GM19395 (cell line): Measurements from ENCODE around the gene KIF2C.
A peak's percentile ranks its signal among the peaks of the same experiment; 100 is the strongest.
"Not testable (repeated sequence)": the region's sequence is repeated elsewhere in the genome, so short reads cannot be mapped to it uniquely, and the experiment has no call there.

ENCODE experiments used
- ATAC-seq: cut with Tn5 transposase; IDR thresholded peaks from one replicate; pipeline ENCODE4 v1.9.1; 2021; ENCODE audit warnings: mild to moderate bottlenecking, moderate library complexity; ENCODE audit not compliant: unreplicated experiment

The KIF2C gene

GRCh38 chr1:44718091-44718490, 21.5 kb upstream of the KIF2C start:
- ATAC-seq, result no peak

- no peak for ATAC-seq
These were observed 20.3 kb upstream of the KIF2C start for GRCh38 chr1:44719318-44719717.

DNA sequence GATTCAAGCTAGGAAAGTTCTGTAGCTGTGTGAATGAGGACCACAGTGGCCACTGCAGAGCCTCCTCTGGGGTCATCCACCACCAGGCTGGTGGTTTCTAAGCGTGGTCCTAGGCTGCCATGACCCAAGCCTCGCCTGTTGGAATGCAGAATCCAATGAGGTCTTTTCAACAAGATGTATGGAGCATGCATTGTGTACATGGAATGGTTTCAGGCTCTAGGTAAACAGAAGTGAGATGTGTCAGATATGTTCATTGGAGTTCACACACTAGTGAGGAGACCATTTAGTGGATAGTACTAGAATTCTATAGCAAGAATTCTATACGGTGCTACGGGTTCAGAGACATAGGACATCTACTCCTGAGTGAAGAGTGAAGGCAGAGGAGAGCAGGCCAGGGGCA, 19.4 kb upstream of the KIF2C start:
- no peak for ATAC-seq

DNA sequence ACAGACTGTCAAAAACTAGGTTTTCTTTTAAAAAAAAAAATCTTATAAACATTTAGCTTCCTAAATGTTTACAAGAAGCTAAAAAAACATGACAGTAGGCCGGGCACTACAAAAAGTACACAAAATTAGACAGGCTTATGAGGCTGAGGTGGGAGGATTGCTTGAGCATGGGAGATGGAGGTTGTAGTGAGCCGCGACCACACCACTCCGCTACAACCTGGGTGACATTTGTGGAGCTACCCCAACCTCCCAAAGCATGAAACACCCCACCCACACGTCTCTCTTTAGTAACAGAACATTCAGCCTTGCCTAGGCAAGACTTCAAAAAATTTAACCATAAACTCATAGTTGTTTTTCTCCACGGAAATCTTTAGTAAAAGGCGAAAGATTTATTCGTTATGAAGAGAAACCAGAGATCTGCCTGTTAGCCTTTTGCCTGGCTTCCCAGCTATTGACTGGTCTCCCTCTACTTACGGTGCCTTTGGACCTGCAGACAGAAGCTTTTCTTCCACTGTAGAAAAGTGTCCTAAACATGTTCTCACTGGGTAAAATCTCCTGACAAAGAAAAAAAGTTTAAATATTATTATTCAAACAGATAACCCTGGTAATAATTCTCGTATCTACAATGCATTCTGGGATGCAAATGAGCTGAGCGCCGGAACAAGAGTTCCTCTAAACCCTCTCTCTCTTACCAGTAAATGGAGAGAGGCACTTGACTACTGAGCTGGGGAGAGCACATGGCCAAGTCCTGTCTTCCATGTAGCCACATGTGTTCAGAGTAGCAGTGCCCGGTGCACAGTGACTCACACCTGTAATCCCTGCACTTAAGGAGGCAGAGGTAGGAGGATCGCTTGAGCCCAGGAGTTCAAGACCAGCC, 17.9 kb upstream of the KIF2C start:
- peak; percentile 78 for ATAC-seq

DNA sequence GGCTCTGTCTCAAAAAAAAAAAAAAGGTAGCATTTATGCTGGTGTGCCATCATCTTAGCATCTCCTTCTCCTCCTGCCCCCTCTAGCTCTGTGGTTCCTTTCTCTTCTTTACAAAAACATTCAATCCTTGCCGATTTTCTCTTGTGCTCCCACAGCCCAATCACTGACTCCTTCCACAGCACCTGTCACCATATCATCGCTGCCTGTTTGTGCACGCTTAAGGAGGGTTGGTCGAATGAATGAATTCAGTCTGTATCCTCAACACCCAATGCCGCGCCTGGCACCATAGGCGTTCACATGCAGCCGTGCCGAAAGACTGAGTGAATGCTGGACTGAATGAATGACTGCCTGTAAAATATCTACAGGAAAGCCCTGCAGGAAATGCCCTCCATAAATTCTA, 16.6 kb upstream of the KIF2C start:
- ATAC-seq, result no peak

DNA sequence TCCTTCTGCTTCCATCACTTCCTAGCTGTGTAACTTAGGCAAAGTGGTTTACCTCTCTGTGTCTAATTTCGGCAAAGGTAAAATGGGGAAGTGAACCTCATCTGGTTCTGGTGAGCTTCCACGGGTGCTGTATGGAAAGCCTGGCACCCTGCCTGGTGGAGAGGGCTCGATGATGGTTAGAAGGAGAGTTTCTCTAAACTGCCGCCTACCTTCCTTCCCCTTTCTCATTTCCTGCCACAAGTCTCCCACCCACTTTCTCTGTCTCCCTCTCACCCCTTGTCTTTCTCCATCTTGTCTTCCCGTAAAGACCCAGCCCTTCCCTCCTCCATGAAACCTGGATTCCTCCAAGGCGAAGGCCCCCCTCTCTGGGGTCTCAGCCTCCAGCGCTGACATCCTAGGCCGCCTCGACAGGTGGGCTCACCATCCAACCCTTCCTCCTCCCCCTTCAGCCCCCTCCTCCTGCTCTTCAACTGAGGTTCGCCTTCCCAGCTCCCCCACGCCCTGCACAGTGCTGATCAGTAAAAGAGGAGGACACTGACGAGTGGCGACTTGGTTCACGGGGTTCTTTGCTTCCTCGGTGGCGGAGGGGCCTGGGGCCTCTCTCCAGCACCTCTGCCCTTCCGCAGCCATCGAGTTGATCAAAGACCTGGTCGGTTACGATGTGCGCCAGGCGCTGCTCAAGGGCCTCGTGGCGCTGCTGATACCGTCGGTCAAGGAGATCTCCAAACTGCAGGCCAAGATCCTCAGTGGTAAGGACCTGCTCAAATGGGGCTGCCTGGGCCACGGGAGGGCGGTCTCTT, 15.9 kb upstream of the KIF2C start:
- no peak for ATAC-seq

DNA sequence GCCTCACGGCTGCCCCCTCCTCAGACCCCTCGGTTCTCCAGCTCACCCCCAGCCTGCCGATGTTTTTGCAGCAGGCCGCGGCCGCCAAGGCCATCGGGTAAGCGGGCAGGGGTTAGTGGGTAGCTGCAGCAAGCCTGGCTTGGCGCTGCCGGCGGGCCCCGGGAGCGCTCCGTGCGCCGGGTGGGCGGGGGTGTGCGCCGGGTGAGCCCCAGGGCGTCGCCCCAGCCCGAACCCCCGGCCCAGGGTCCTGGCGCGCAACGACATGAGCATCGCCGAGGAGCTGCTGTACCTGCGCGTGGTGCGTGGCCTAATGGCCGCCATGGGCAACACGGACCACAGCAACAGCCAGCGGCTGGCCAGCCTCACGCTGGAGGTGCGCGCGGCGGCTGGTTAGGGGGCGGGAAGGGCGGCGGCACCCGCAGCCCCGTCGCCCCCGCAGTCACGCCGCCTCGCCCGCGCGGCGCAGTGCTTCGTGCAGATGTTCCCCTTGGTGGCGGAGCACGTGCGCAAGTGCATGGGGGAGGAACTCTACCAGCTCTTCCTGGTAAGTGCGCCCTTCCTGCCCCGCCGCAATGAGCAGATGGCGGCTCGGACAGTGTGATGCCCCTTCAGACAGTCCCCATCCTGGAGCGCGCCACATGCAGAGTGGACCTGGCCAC, 15.2 kb upstream of the KIF2C start:
- ATAC-seq, result no peak

DNA sequence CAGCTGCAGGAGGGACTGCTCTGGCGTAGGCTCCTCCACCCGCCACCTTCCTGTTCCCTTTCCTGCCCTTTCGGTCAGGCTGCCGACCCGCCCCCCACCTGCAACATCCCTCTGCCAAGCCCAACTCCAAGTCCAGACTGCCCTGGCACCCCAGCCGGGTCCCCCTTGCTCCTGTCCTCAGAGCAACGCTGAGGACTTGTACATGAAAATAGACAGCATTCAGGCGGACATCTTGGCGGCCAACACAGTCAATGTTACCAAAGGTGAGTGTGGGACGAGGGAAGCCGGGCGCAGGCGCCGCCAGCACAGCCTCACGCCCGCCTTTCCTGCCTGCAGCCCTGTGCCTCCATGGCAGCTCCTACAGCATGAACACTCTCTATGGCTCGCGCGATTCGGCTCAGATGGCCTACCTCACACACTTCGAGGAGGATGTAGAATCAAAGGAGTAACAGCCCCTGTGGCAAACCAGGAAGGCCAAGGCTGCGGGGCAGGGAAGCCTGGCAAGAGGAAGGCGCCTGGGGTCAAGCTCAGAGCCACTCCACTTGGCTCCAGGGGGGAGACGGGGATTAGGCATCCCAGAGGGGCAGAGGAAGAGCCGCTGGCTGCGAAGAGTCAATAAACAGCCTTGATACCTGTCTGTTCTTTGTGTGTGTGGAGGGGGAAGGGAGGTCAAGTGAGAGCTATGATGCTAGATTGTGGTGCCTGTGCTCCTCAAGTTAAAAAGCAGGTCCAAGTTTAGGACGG, 14.5 kb upstream of the KIF2C start:
- no peak for ATAC-seq

DNA sequence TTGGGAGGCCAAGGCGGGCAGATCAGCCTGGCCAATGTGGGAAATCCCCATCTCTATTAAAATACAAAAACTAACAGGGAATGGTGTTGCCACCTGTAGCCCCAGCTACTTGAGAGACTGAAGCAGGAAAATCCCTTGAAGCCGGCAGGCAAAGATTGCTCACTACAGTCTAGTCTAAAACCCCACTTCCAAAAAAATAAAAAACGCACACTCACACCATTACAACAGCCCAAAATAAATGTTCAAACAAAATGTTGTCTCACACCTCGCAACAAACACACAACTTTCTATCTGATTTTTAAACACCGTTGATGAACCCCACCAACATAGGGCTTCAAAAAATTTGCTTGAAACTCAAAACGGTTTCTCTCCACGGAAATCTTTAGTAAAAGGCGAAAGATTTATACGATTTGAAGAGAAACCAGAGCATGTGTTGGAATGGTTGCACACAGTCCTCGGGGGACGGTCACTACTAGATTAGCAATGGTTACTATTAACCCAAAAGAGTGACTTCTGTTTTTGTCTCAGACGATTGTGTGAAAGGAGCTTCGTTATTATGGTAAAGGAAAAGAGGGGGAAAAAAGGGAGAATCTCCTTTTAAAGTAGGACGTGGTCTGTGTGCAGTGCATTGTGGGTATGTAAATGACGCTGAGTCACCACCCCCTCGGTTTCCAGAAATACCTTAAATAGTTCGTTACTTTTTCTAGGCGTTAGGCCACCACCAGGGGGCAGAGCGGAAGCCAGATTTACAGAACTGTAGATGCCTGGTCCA, 8.7 kb upstream of the KIF2C start, which contains the start of gene RNU5D-1:
Gene RNU5D-1 (minus strand): TSS at position 430 of the 772 bp plus-strand sequence.
- peak; percentile 81 for ATAC-seq

DNA sequence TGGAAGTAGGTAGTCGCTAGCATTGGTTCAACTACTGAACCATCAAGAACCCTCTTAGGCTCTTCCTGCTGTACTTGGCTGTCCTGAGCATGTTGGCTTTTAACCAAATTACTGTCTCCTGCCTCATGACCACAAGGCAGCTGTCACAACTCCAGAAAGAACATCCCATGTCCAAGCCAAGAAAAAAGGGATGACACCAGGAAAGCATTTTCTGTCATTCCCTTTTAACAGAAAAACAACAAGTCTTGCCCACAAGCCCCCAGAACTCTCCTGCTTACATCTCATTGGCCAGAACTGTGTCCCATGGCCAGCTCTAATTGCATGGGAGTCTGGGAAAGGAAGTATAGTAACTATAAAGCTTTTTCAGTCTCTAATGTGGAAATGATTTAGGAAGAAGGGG, 6.3 kb upstream of the KIF2C start:
- ATAC-seq, result no peak

DNA sequence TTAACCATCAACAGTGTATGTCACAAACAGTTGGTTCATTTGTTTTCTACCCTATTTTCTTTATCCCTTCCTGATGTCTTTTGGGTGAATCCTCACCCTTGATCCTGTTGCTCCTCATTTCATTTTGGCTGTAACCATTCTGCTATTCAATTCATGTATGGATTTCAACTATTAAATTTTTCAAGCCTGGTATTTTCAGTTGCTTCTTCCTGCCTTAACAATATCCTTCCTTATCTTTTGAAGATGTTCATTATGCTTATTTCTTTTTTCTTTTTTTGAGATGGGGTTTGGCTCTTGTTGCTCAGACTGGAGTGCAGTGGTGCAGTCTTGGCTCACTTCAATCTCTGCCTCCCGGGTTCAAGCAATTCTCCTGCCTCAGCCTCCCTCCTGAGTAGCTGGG, 5.9 kb upstream of the KIF2C start:
- ATAC-seq, result no peak

- ATAC-seq, result no peak
These were observed 3.6 kb upstream of the KIF2C start for GRCh38 chr1:44735992-44736391.

GRCh38 chr1:44738953-44739306, 707 bp upstream of the KIF2C start:
- ATAC-seq, result not testable (repeated sequence)

DNA sequence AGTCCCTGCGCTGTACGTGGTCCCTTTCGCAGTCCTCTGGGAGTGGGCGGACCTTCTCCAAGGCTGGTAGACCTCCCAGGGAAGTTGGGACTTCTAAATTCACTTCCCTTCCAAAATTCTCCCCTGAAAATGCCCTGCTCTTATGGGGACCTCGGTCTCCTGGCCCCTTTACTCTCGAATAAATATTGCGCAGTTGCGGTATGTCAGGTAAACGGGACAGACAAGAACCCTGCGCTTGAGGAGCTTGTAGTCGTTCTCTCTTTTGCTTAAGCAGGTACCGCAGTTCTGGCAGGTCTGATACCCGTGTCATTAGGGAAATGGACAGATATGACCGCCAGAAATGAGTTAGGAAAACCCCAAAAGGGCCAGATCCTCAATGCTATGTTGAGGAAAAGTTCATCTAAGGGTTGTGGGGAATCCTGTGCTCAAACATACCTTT, 561 bp downstream of the KIF2C start:
- peak; percentile 23 for ATAC-seq

GRCh38 chr1:44743211-44743610, 3.6 kb downstream of the KIF2C start:
- ATAC-seq, result no peak

DNA sequence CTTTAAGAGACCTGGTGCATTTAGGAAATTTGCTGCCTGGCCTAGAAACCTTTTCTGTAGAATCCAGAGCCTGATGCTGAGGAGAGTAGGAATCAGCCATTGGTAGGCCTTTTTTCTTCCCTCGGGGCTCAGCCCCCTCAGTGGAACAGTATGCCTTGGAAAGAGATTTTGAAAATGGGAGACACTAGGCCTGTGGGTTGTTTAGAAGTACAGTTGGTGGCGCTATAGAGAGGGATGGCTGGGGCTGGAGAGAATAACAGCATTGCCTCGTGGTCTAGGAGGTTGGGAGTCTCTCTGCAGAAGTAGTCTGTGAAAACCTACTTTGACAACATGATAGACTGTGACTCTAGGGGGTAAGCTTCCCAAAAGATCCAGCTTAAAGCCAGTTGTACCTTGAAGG, 8.2 kb downstream of the KIF2C start:
- ATAC-seq, result no peak

DNA sequence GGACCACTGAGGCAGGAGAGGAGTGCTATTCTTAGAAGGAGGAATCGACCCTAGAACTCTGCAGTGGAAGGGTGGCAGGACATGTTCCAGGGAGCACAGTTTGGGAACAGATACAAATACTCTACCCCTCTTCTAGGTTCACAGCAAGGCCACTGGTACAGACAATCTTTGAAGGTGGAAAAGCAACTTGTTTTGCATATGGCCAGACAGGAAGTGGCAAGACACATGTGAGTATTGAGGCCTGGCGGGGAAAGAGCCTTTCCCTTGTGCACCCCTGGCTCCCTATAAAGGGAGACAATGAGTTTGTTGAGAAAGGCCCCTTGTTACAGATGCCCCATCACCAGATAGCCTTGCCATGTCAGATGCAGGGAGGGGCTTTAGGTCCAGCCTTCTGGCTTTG, 17.8 kb downstream of the KIF2C start:
- no peak for ATAC-seq

GRCh38 chr1:44759077-44759476, 19.4 kb downstream of the KIF2C start:
- no peak for ATAC-seq

GRCh38 chr1:44760876-44761275, 21.2 kb downstream of the KIF2C start:
- ATAC-seq, result no peak

GRCh38 chr1:44766421-44766820, 26.8 kb downstream of the KIF2C start:
- ATAC-seq, result not testable (repeated sequence)
